Keratinocyte (primary cell): ENCODE data around the gene CBFA2T3.

Experiments
- CTCF ChIP-seq, 3 experiments: IDR thresholded peaks in 1 of 3; conservative IDR thresholded peaks in 1 of 3; optimal IDR thresholded peaks in 1 of 3; 2 replicates in 2 of 3; 3 replicates in 1 of 3; pipeline versions ENCODE3 to v1.5.1; 2011; ENCODE audit warnings: low read length in 3 of 3, mild to moderate bottlenecking in 3 of 3, moderate library complexity in 2 of 3, control low read depth in 1 of 3, inconsistent platforms in 1 of 3; ENCODE audit not compliant: insufficient read depth in 2 of 3; ENCODE audit errors: extremely low read depth in 1 of 3
- EZH2 ChIP-seq: IDR thresholded peaks from one replicate; pipeline ENCODE4 v1.6.1; 2012; ENCODE audit warnings: inconsistent platforms, mild to moderate bottlenecking, low read length, moderate library complexity

- TF ChIP-seq EZH2 (no peak), CTCF (optimal IDR thresholded peaks at IDR 0.05 in 1 of 3, IDR thresholded peaks at IDR 0.05 in 1 of 3, conservative IDR thresholded peaks at IDR 0.05 in 1 of 3; ENCODE audit: extremely low read depth in 1 of 3, insufficient read depth in 2 of 3, low read length in 3 of 3) (no peak)
These were observed 55.4 kb downstream of the CBFA2T3 start for GRCh38 chr16:88921591-88921990.
